ENCODE results near the gene DAPL1. TPM values are rescaled to one million over a fixed set of nuclear protein-coding genes. Genes with fewer than 3 reads are reported as not detected.

DAPL1 gene
- total RNA-seq, 1 donor: not detected

Other genes starting within 250 kb of the DAPL1 start
- 0.21 TPM for gene TANC1, start 173.3 kb downstream of the DAPL1 start, total RNA-seq